Endodermal cell (in vitro differentiated cells): Measurements from ENCODE around the gene PNPLA2. TPM values are rescaled to one million over a fixed set of nuclear protein-coding genes. Genes with fewer than 3 reads are reported as not detected.

Experiments
- DNase-seq: peaks from one replicate; pipeline ENCODE4 v3.0.0-alpha.2; 2017
- H3K27ac ChIP-seq: 2 replicates; pipeline ENCODE4 v1.5.1; 2013; ENCODE audit warnings: mild to moderate bottlenecking, low read depth, low read length, moderate library complexity
- H3K27me3 ChIP-seq: 2 replicates; pipeline ENCODE4 v1.6.1; 2013; ENCODE audit warnings: mild to moderate bottlenecking, low read length, moderate library complexity; ENCODE audit not compliant: insufficient read depth, control insufficient read depth, poor library complexity, severe bottlenecking
- H3K36me3 ChIP-seq: 2 replicates; pipeline ENCODE4 v1.7.0; 2013; ENCODE audit warnings: mild to moderate bottlenecking, low read length, moderate library complexity; ENCODE audit not compliant: control insufficient read depth, insufficient read depth
- H3K4me1 ChIP-seq: one replicate; pipeline ENCODE4 v1.7.0; 2013; ENCODE audit warnings: low read length; ENCODE audit not compliant: control insufficient read depth, insufficient read depth
- H3K4me3 ChIP-seq: 2 replicates; pipeline ENCODE4 v1.5.1; 2013; ENCODE audit warnings: mild to moderate bottlenecking, low read length, moderate library complexity
- H3K9ac ChIP-seq: 2 replicates; pipeline ENCODE4 v1.6.1; 2013; ENCODE audit warnings: mild to moderate bottlenecking, low read length, moderate library complexity; ENCODE audit not compliant: poor library complexity, severe bottlenecking; ENCODE audit errors: extremely low read depth
- H3K9me3 ChIP-seq: 2 replicates; pipeline ENCODE4 v1.6.1; 2013; ENCODE audit warnings: mild to moderate bottlenecking, low read length, moderate library complexity; ENCODE audit not compliant: control insufficient read depth
- H3K27ac Mint-ChIP-seq: 2 replicates; pipeline ENCODE4 v1.8.0; 2020; ENCODE audit warnings: mixed read lengths
- H3K27me3 Mint-ChIP-seq: 2 replicates; pipeline ENCODE4 v1.8.0; 2021; ENCODE audit warnings: mild to moderate bottlenecking, mixed read lengths; ENCODE audit not compliant: insufficient read depth
- H3K36me3 Mint-ChIP-seq: 2 replicates; pipeline ENCODE4 v1.8.0; 2020; ENCODE audit warnings: low read depth, mixed read lengths
- H3K4me1 Mint-ChIP-seq: 2 replicates; pipeline ENCODE4 v1.8.0; 2020; ENCODE audit warnings: mixed read lengths
- H3K4me3 Mint-ChIP-seq: 2 replicates; pipeline ENCODE4 v1.8.0; 2020; ENCODE audit warnings: mild to moderate bottlenecking, moderate library complexity, mixed read lengths
- H3K9me3 Mint-ChIP-seq: 2 replicates; pipeline ENCODE4 v1.8.0; 2020; ENCODE audit warnings: mild to moderate bottlenecking, mixed read lengths
- WGBS, 2 experiments: methylation state at CpG; one replicate each; pipeline versions ENCODE4 v1.1.5 to v1.1.7; 2013; ENCODE audit warnings: missing lambda C conversion rate in 2 of 2, mixed read lengths in 1 of 2; ENCODE audit not compliant: insufficient coverage in 1 of 2, insufficient read length in 1 of 2; 5-methylcytosine and 5-hydroxymethylcytosine counted together
- long read RNA-seq, 4 experiments: library from polyadenylated mRNA in 2 of 4; library from RNA in 1 of 4; library from capped mRNA in 1 of 4; stranded (forward) in 3 of 4; unstranded in 1 of 4; transcript quantifications; one replicate each; pipeline ENCODE4 v2.0.0, GENCODE V29; 2020 to 2021; ENCODE audit warnings: inconsistent platforms in 1 of 4
- polyA plus RNA-seq, 2 experiments: library from polyadenylated mRNA; stranded (reverse); fragments of 50-300 nt; gene quantifications; one replicate each; pipeline ENCODE4 v1.2.3, GENCODE V29; 2013
- total RNA-seq, 2 donors: library from RNA; stranded (reverse); fragmentation: NEBNext Ultra II Directional in 1 of 2; extraction: Animal tissue kit (Norgen Biotek cat#: 25700) in 1 of 2; gene quantifications; 2 replicates in 1 of 2; 3 replicates in 1 of 2; pipeline ENCODE4 v1.2.1, GENCODE V29; 2021
- TF ChIP-seq, protein P1 (sequence below): fragments of 200-600 bp; sonication (generic); conservative IDR thresholded peaks from 2 replicates; pipeline ENCODE4 v1.5.0; 2021; ENCODE audit warnings: antibody characterized with exemption, mild to moderate bottlenecking

The PNPLA2 gene
- 10 to 100 TPM; 77.0 to 77.6 TPM for total RNA-seq
- 35.9 TPM for polyA plus RNA-seq (2013, experiment 1 of 2)
- polyA plus RNA-seq (2013, experiment 2 of 2), result 30.1 TPM
- long read RNA-seq, experiment 1, partial matches to known transcripts, result 30 of 44 reads
- long read RNA-seq, experiment 1, other reads (novel, unspliced or antisense), result 14 of 44 reads
- long read RNA-seq, experiment 2, partial matches to known transcripts, result 44 of 53 reads
- long read RNA-seq, experiment 2, other reads (novel, unspliced or antisense), result 8 of 53 reads
- long read RNA-seq, experiment 3, partial matches to known transcripts, result 42 of 45 reads
- long read RNA-seq, experiment 3, other reads (novel, unspliced or antisense), result 3 of 45 reads
- long read RNA-seq, experiment 4, result 0 reads

GRCh38 chr11:818396-819128 lies at the start of gene PNPLA2:
Gene PNPLA2, plus strand, starts transcription at chr11:818914. Its CDS starts 805 bp downstream, at chr11:819719.
- no peak within 1 kb of the TSS for H3K27ac ChIP-seq

DNA sequence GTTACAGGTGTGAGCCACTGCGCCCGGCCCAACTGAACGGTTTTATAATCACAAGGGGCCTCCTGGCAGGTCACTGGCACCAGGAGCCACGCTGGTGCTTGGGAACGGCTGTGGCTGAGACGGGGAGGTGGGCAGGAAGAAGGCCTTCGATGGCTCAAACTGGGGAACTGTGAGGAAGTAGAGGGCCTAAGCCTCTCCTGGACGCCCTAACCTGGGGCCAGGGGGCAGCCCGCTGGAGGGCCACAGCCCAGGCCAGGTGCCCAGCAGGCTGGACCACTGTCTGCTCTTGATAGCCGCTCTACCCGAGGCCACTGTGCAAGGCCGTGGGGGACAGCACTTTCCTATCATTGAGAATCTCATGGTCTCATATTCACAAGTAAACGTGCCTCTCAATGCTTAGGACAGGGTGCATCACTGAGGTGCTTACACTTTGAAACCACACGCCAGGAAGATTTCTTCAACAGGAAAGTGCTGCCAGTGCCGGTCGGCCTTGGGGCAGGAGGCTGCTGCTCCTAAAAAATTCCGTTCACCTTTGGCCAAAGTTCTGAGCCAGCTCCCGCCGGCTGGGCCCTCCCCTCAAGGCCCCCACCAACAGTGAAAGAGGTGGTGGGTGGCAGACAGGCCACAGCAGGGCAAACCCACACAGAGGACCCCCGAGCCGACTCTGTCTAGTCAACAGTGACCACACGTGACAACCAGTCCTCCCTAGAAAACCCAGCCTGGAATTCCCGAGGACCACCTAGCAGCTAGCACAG lies 48.6 kb upstream of the PNPLA2 start:
- H3K27me3 ChIP-seq, result no peaks in the 10 kb centered on the region
- Mint-ChIP-seq H3K36me3 (peaks cover 34% of the 10 kb centered on the region), H3K9me3 (no peaks in the 10 kb centered on the region), H3K27ac (no peak overlapping the region), H3K4me3 (no peak overlapping the region), H3K4me1 (no peaks in the 10 kb centered on the region), H3K27me3 (no peaks in the 10 kb centered on the region)
- 93 to 98% methylated on average over 11 to 23 of the region's 23 CpGs for WGBS, 2 experiments
- H3K4me3 ChIP-seq, result no peak overlapping the region
- DNase-seq, result no peak
- no peak overlapping the region for H3K9ac ChIP-seq
- H3K9me3 ChIP-seq, result no peaks in the 10 kb centered on the region
- TF ChIP-seq, protein P1, sequence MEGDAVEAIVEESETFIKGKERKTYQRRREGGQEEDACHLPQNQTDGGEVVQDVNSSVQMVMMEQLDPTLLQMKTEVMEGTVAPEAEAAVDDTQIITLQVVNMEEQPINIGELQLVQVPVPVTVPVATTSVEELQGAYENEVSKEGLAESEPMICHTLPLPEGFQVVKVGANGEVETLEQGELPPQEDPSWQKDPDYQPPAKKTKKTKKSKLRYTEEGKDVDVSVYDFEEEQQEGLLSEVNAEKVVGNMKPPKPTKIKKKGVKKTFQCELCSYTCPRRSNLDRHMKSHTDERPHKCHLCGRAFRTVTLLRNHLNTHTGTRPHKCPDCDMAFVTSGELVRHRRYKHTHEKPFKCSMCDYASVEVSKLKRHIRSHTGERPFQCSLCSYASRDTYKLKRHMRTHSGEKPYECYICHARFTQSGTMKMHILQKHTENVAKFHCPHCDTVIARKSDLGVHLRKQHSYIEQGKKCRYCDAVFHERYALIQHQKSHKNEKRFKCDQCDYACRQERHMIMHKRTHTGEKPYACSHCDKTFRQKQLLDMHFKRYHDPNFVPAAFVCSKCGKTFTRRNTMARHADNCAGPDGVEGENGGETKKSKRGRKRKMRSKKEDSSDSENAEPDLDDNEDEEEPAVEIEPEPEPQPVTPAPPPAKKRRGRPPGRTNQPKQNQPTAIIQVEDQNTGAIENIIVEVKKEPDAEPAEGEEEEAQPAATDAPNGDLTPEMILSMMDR, result no peak
- no peaks in the 10 kb centered on the region for H3K4me1 ChIP-seq
- no peak overlapping the region for H3K27ac ChIP-seq
- peaks cover 36% of the 10 kb centered on the region for H3K36me3 ChIP-seq

More at GRCh38 chr11:818396-819128, at the start of gene PNPLA2:
- Mint-ChIP-seq H3K36me3 (peaks cover 9% of the 10 kb centered on the region), H3K9me3 (no peaks in the 10 kb centered on the region), H3K4me3 (peak within 1 kb of the TSS; percentile 70), H3K27me3 (no peaks in the 10 kb centered on the region), H3K27ac (no peak within 1 kb of the TSS), H3K4me1 (no peaks in the 10 kb centered on the region)
- Histone ChIP-seq H3K9me3 (no peaks in the 10 kb centered on the region), H3K4me3 (peak within 1 kb of the TSS; percentile 81), H3K36me3 (peaks cover 6% of the 10 kb centered on the region), H3K4me1 (no peaks in the 10 kb centered on the region), H3K9ac (peak within 1 kb of the TSS; percentile 63), H3K27me3 (no peaks in the 10 kb centered on the region)
- TF ChIP-seq, protein P1, result no peak
- 67 to 71% methylated on average over 9 to 20 of the region's 20 CpGs for WGBS, 2 experiments
- DNase-seq, result no peak
